PC-3 (cell line): ENCODE measurements around the gene FOXE1. TPM values are rescaled to one million over a fixed set of nuclear protein-coding genes. Genes with fewer than 3 reads are reported as not detected.

Experiments used
- ATAC-seq: fragments of 200-7000 bp; cut with Tn5 transposase; 2 replicates; pipeline ENCODE4 v1.9.1; 2020; ENCODE audit warnings: mild to moderate bottlenecking, moderate library complexity
- BruUV-seq: library from RNA; stranded (reverse); fragments of 400-500 nt; replicated peaks from 2 replicates; lab custom pipeline; 2021; lab: Mats Ljungman, UMichigan
- CTCF ChIA-PET: fragments of 300-600 bp; sonication (Branson Sonifier 250); formaldehyde crosslinking; loops from one replicate; lab custom pipeline; 2022; ENCODE audit warnings: antibody characterized with exemption; lab: Charles Lee
- POLR2A ChIA-PET: fragments of 300-600 bp; sonication (Branson Sonifier 250); formaldehyde crosslinking; loops from one replicate; lab custom pipeline; 2022; ENCODE audit warnings: antibody characterized with exemption; ENCODE audit not compliant: unreplicated experiment; lab: Charles Lee
- DNase-seq: peaks from one replicate; pipeline ENCODE4 v3.0.0-alpha.2; 2015
- H2AFZ ChIP-seq: fragments of 300-600 bp; sonication (generic); 2 replicates; pipeline ENCODE4 v1.6.0; 2016; ENCODE audit warnings: antibody characterized with exemption, low read length
- H3F3A ChIP-seq: fragments of 300-600 bp; sonication (generic); one replicate; pipeline ENCODE4 v1.6.0; 2017; ENCODE audit warnings: antibody characterized with exemption, low read length, control low read depth, mild to moderate bottlenecking; ENCODE audit not compliant: unreplicated experiment
- H3K27ac ChIP-seq: fragments of 300-600 bp; sonication (generic); 2 replicates; pipeline ENCODE4 v1.5.1; 2016; ENCODE audit warnings: mild to moderate bottlenecking, low read length
- H3K27me3 ChIP-seq: fragments of 300-600 bp; sonication (generic); 2 replicates; pipeline ENCODE4 v1.6.1; 2016; ENCODE audit warnings: low read length, mixed read lengths
- H3K36me3 ChIP-seq: fragments of 300-600 bp; sonication (generic); 2 replicates; pipeline ENCODE4 v1.6.1; 2016; ENCODE audit warnings: low read depth, mixed run types, low read length, mixed read lengths
- H3K4me1 ChIP-seq: fragments of 300-600 bp; sonication (generic); 2 replicates; pipeline ENCODE4 v1.5.1; 2016; ENCODE audit warnings: low read length; ENCODE audit not compliant: insufficient read depth
- H3K4me2 ChIP-seq: fragments of 300-600 bp; sonication (generic); 2 replicates; pipeline ENCODE4 v1.6.0; 2016; ENCODE audit warnings: low read length
- H3K4me3 ChIP-seq: fragments of 300-600 bp; sonication (generic); 2 replicates; pipeline ENCODE4 v1.5.1; 2016; ENCODE audit warnings: mild to moderate bottlenecking, low read length, mixed read lengths
- H3K79me2 ChIP-seq: fragments of 300-600 bp; sonication (generic); 2 replicates; pipeline ENCODE4 v1.6.1; 2017; ENCODE audit warnings: low read length, mixed read lengths
- H3K9ac ChIP-seq: fragments of 300-600 bp; sonication (generic); 2 replicates; pipeline ENCODE4 v1.6.0; 2016; ENCODE audit warnings: mild to moderate bottlenecking, low read length
- H3K9me2 ChIP-seq: fragments of 300-600 bp; sonication (generic); replicated peaks from 2 replicates; pipeline ENCODE4 v1.6.1; 2016; ENCODE audit warnings: mixed run types, low read length, mixed read lengths
- H3K9me3 ChIP-seq: fragments of 300-600 bp; sonication (generic); 2 replicates; pipeline ENCODE4 v1.6.1; 2016; ENCODE audit warnings: low read length, mixed read lengths
- H4K20me1 ChIP-seq: fragments of 300-600 bp; sonication (generic); 2 replicates; pipeline ENCODE4 v1.6.1; 2016; ENCODE audit warnings: low read length, mixed read lengths
- EZH2 ChIP-seq: fragments of 300-600 bp; sonication (generic); IDR thresholded peaks from one replicate; pipeline ENCODE4 v1.6.1; 2017; ENCODE audit warnings: antibody characterized with exemption, mild to moderate bottlenecking, low read length; ENCODE audit not compliant: unreplicated experiment
- EZH2phosphoT487 ChIP-seq: fragments of 300-600 bp; sonication (generic); IDR thresholded peaks from 2 replicates; pipeline ENCODE4 v1.6.1; 2018; ENCODE audit warnings: mild to moderate bottlenecking, antibody characterized with exemption, low read length, borderline replicate concordance
- intact Hi-C: fragments of 100-400 bp; cut with micrococcal nuclease; formaldehyde crosslinking; loops from 2 replicates; pipeline ENCODE4 v1.9.0; 2023
- total RNA-seq: library from RNA; depleted of rRNA; stranded (reverse); fragments of >200 nt; gene quantifications from 2 replicates; pipeline ENCODE4 v1.2.3, GENCODE V29; 2014
- TF ChIP-seq, protein P1 (sequence below): fragments of 300-600 bp; sonication (generic); conservative IDR thresholded peaks from 2 replicates; pipeline ENCODE4 v1.5.1; 2017; ENCODE audit warnings: antibody characterized with exemption, low read depth, mild to moderate bottlenecking, low read length

The FOXE1 gene
- total RNA-seq, 1 experiment from 2014 or later: not detected

DNA sequence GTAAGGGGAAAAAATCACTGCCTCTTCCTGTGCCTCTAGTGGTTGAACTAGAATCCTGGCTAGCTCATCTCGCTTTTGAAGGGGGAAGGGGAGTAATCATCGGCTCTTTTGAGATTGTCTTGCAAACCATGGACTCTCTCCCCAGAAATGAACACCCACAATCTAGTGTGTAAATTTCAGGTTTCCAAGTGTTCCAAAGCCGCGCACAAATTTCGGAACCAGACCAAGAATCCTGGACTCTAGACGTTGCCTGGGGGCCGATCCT, 4.9 kb upstream of the FOXE1 start:
- Histone ChIP-seq H3K4me1 (no peaks in the 10 kb centered on the region), H3F3A (no peaks in the 10 kb centered on the region), H3K79me2 (no peaks in the 10 kb centered on the region), H3K4me3 (no peak overlapping the region), H3K9ac (no peak overlapping the region), H3K36me3 (no peaks in the 10 kb centered on the region), H3K9me3 (no peaks in the 10 kb centered on the region), H3K9me2 (no peaks in the 10 kb centered on the region), H3K27ac (no peak overlapping the region), H3K27me3 (no peaks in the 10 kb centered on the region), H3K4me2 (no peak overlapping the region), H4K20me1 (no peaks in the 10 kb centered on the region), H2AFZ (no peak overlapping the region)
- intact Hi-C loops: no loop called here
- BruUV-seq: no TSS peak
- ChIA-PET POLR2A (no interaction called here), CTCF (no interaction called here)
- no peak for DNase-seq
- no peak for ATAC-seq
- TF ChIP-seq, protein P1, sequence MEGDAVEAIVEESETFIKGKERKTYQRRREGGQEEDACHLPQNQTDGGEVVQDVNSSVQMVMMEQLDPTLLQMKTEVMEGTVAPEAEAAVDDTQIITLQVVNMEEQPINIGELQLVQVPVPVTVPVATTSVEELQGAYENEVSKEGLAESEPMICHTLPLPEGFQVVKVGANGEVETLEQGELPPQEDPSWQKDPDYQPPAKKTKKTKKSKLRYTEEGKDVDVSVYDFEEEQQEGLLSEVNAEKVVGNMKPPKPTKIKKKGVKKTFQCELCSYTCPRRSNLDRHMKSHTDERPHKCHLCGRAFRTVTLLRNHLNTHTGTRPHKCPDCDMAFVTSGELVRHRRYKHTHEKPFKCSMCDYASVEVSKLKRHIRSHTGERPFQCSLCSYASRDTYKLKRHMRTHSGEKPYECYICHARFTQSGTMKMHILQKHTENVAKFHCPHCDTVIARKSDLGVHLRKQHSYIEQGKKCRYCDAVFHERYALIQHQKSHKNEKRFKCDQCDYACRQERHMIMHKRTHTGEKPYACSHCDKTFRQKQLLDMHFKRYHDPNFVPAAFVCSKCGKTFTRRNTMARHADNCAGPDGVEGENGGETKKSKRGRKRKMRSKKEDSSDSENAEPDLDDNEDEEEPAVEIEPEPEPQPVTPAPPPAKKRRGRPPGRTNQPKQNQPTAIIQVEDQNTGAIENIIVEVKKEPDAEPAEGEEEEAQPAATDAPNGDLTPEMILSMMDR: no peak
- TF ChIP-seq EZH2 (no peak), EZH2phosphoT487 (no peak)

DNA sequence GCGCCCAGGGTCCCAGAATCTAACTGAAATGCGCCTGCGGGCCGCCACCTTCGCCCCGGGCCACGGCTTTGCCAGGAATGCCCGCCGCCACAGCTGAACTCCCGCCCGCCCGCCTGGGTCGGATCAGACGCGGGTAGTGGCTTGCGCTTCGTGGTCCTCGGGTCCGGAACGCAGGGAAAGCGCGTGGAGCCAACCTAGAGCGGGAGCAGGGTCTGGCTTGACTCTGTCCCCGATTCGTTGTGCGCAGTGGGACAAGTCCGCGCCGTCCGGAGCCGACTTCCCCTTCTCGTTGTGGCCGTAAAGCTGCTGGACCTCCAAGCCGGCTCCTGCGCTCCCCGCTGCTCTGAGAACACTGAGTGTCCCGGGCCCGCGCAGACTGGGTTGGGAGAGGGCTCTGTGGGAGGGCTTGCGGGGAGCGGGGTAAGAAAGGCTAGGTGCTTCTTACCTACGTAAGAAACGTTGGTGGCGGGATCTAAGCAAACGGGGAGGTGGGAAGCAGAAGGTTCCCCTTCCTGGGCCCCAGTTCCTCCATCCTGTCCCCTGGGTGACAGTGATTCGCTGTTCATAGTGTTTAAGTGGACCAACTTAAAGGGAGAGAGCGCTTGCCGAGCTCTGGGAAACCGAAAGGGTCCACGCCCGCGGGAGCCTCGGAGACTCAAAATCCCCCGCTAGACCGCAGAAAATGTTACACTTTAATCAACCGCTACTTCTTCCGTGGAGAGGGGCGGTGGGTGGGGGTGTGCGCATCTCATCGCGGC, 4.4 kb upstream of the FOXE1 start:
- no peak overlapping the region for H3K4me2 ChIP-seq
- H3K4me1 ChIP-seq: no peaks in the 10 kb centered on the region
- no peak overlapping the region for H3K4me3 ChIP-seq
- H3K27ac ChIP-seq: no peak overlapping the region
- DNase-seq (no peak), ATAC-seq (no peak)
- no peaks in the 10 kb centered on the region for H3K27me3 ChIP-seq
- H3K79me2 ChIP-seq: no peaks in the 10 kb centered on the region
- intact Hi-C loops: no loop called here
- H3K9me2 ChIP-seq: no peaks in the 10 kb centered on the region
- H4K20me1 ChIP-seq: no peaks in the 10 kb centered on the region
- no peak overlapping the region for H3K9ac ChIP-seq
- ChIA-PET CTCF (no interaction called here), POLR2A (no interaction called here)
- H3K36me3 ChIP-seq: no peaks in the 10 kb centered on the region
- no TSS peak for BruUV-seq
- no peaks in the 10 kb centered on the region for H3F3A ChIP-seq
- no peaks in the 10 kb centered on the region for H3K9me3 ChIP-seq
- H2AFZ ChIP-seq: no peak overlapping the region
- TF ChIP-seq EZH2 (no peak), EZH2phosphoT487 (no peak)
- TF ChIP-seq, protein P1: no peak

DNA sequence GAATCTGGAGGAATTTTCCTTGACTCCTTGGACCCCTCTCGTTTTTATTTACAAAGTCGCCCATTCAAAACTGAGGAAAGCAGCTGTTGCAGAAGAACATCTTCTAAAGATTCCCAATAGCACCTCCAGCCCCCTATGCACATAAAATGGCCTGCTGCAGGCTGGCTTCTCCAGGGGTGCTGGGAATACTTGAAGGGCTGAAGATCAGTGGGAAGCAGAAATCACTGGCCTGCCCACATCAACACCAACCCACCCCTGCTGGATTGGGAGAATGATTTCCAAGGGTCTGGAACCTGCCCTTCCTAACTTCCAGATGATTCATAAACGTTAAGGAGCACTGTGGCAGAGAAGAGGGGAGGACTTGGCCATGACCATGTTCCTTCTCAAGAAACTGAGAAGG, 3.0 kb upstream of the FOXE1 start:
- H2AFZ ChIP-seq: no peak overlapping the region
- ChIA-PET POLR2A (no interaction called here), CTCF (no interaction called here)
- no peak overlapping the region for H3K4me3 ChIP-seq
- DNase-seq (no peak), ATAC-seq (no peak)
- H3F3A ChIP-seq: no peaks in the 10 kb centered on the region
- H3K4me1 ChIP-seq: no peaks in the 10 kb centered on the region
- no peaks in the 10 kb centered on the region for H3K27me3 ChIP-seq
- H3K27ac ChIP-seq: no peak overlapping the region
- H3K79me2 ChIP-seq: no peaks in the 10 kb centered on the region
- H3K9me3 ChIP-seq: no peaks in the 10 kb centered on the region
- intact Hi-C loops: no loop called here
- BruUV-seq: no TSS peak
- no peak overlapping the region for H3K4me2 ChIP-seq
- TF ChIP-seq, protein P1: no peak
- TF ChIP-seq EZH2phosphoT487: no peak
- no peak for TF ChIP-seq EZH2
- no peaks in the 10 kb centered on the region for H3K9me2 ChIP-seq
- no peaks in the 10 kb centered on the region for H3K36me3 ChIP-seq
- H3K9ac ChIP-seq: no peak overlapping the region
- H4K20me1 ChIP-seq: no peaks in the 10 kb centered on the region
